ENCODE data around the gene RIPK1. TPM values are rescaled to one million over a fixed set of nuclear protein-coding genes. Genes with fewer than 3 reads are reported as not detected.
"Not testable (repeated sequence)": the region's sequence is repeated elsewhere in the genome, so short reads cannot be mapped to it uniquely, and the experiment has no call there.

The RIPK1 gene
- total RNA-seq = 14.3 TPM

DNA sequence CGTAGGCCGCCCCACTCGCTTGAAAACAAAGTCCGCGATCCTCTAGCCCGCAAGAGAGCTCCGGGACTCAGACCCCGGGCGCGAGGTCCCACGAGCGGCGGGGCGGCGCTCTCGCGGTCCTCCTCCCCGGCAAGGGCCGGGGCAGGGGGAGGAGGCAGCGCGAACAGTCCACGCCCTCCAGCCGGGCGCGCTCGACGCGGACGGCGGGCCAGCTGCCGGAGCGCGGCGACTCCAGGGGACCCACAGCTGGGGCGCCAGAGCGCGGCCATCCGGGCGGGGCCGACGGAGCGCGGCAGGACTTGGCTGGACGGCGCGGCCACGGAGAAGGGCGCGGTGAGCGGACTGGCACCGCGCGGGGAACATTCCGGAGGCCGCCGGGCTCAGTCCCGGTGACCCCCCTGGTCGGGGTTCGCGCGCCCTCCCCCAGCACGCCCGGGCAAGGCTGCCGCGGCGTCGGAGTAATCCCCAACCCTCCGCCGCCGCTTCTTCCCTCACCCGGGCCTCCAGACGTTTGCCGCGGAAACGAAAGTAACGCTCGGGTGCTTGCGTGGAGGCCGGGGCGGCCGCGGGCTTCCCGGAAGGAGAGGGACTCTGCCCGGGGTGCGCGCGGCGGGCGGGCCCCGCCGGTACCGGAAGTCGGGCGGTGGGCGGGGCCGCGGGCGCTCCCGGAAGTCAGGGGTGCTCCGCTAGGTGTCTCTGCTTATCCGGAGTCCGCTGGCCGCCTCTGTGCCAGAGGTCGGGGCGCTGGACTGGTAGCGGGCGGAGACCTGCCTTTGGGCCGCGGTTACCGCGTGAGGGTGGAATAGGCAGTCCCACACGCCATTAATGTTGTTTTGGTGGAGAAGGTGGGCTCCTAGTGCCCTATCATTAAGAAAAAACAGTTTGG lies at the start of gene RIPK1:
RIPK1 (plus strand) TSS at position 166 of the 886 bp plus-strand sequence. CDS start 8,330 bp downstream, outside the sequence.
- peak; percentile 84 for DNase-seq

DNA sequence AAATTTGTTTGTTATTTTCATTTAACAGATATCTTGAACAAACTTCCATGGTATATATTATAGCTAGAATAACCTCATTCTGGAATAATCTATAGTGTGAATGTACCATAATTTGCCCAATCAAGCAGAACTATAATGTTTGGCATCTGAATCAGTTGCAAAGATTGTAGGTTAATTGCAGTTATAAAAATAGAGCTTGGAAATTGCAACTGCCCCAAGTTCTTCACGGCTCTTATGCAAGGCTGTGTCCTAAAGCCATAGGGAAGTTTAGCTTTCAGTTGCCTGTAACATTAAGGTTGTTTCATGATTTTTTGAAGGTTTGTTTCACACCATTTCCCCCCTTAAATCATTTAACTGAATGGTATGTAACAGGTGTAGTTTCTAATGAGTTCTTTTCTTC lies 49.2 kb upstream of the RIPK1 start:
- DNase-seq = no peak

DNA sequence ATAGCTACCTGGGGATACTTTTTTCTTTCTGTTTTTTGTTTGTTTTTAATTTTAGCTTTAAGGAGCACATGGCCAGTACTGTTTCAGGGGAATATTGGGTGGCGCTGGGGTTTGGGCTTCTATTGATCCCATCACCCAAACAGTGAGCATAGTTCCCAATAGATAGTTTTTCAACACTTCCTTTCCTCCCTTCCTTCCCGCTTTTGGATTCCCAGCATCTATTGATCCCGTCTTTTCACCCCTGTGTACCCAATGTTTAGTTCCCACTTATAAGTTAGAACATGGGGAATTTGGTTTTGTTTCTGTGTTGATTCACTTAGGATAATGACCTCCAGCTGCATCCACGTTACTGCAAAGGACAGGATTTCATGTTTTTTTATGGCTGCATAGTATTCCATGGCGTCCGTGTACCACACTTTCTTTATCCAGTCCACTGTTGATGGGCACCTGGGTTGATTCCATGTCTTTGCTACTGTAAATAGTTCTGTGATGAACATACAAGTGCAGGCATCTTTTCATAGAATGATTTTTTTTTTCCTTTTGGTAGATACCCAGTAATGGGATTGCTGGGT lies 48.5 kb upstream of the RIPK1 start:
- DNase-seq = no peak

DNA sequence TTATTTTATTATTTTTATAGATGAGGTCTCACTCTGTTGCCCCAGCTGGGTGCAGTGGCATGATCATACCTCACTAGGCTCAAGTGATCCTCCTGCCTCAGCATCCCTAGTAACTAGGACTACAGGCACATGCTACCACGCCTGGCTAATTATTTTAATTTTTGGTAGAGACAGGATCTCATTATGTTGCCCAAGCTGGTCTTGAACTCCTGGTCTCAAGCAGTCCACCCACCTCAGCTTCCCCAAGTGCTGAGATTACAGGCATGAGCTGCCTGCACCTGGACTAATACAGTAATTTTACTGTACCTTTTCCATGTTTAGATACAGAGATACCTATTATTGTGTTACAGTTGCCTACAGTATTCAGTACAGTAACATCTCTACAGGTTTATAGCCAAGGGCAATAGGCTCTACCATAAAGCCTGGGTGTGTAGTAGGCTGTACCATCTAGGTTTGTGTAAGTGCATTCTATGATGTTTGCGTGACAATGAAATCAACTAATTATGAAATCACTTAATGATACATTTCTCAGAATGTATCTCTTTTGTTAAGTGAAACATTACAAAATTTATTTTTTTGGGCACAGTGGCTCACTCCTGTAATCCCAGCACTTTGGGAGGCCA lies 47.2 kb upstream of the RIPK1 start:
- DNase-seq = not testable (repeated sequence)

DNA sequence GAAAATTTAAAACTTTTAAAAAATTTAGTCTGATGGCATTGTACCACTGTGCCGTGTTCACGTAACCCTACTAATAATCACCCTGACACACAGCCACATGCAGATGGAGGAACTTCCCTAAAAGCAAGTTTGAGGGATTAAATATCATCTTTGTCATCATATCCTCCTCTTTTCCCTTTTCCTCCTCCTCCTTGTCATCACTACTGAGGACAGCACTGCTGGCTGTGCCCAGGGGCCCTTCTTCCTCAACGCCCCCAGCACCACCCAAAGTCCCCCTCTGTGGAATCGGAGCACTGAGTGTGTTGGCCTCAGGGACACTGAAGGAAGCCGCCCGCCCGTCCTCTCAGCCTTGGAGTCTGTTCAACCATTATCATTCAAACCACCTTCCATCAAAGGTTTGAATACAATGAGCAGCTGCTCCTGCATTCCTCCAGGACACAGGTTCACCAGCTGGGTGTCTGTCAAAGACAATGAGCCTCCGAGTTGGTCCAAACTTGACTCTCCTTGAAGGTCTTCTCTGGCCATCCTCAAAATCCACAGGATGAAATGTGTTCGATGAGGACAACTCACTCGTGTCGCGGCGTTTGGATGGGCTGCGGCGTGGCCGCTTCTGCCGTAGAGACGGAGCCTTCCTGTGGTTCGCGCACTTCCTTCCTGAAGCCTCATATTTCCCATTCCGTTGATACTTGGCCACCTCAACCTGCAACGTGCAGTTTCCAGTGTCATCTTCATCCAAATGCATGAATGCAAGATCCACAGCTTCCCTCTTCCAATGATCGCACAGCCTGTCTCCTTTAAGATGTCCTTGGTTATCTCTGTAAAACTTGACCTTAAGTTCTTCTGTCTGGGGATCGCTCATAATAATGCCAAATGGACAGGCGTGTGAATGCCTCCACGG lies 45.3 kb upstream of the RIPK1 start:
- DNase-seq = no peak

DNA sequence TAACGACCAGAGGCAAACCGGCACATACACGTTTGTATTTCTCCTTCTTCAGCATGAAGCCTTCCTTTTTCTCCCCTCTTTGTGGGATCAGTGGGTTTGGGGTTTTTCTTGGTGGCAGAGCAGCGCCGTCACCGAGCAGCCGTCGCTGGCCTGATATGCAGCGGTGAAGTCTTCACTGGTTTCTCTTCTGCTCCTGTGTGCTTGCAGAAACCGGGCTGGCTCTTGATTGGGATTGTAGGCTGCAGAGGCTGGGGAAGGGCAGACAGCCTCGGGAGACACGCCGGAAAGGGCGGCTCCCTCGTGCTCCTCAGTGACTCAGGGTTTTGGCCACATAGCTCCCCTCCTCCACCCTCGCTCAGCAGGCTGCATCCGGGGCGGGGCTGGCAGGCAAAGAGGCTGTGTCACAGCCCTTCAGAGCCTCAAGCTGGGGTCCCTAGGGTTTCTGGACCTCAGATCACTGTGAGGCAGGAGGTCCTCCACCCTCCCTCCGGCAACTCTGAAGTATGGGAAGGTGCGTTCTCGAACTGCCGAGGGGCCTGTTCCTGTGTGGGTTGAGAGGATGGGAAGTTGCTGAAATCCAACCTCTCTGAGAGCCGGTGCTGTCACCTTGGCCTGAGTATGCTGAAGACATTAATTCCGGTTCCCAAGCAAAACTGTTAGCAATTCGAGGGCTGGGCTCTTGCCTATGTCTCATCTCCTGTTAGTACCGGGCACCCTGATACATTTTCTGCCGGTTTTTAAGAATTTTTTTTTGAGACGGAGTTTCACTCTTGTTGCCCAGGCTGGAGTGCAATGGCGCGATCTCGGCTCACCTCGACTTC lies 44.4 kb upstream of the RIPK1 start:
- DNase-seq = peak; percentile 73

DNA sequence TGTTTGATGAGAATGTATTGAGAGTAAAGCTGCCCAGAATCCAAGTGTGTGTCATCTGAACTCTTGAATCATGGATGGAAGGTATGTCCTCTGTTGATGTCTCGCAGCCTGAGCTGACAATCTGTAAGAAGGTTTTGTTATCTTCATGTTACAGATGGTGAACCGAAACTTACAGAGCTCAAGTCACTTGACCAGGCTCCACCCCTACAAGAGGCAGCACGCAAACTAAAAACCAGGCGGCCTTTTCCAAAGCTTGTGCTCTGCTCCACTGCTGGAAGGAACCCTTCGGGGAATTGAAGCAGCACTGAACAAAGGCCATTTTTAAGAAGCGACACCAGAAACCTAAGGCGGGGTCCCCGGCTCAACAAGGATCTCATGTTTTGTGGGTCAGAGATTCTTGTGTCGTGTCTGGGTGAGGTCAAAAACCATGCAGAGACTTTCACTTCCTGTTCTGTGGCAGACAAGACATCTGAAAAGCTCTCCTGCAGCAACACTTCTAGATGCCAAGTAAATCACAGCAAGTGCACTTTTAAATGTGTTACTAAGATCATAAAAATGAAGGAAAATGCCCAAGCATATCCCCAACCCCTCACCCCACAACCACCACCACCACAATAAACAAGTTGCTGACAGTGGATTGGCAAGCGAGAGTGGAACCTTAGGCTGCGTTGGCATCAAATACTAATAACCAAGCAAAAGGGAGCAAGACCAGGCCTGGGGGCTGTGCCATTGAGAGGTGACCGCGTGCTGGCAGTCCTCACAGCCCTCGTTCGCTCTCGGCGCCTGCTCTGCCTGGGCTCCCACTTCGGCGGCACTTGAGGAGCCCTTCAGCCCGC lies 41.3 kb upstream of the RIPK1 start:
- peak; percentile 3 for DNase-seq

DNA sequence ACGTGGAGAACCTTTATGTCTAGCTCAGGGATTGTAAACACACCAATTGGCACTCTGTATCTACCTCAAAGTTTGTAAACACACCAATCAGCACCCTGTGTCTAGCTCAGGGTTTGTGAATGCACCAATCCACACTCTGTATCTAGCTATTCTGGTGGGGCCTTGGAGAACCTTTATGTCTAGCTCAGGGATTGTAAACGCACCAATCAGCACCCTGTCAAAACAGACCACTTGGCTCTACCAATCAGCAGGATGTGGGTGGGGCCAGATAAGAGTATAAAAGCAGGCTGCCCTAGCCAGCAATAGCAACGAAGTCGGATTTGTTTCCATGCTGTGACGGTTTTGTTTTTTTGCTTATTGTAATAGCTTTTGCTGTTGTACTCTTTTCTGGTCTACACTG lies 40.1 kb upstream of the RIPK1 start:
- DNase-seq = not testable (repeated sequence)

DNA sequence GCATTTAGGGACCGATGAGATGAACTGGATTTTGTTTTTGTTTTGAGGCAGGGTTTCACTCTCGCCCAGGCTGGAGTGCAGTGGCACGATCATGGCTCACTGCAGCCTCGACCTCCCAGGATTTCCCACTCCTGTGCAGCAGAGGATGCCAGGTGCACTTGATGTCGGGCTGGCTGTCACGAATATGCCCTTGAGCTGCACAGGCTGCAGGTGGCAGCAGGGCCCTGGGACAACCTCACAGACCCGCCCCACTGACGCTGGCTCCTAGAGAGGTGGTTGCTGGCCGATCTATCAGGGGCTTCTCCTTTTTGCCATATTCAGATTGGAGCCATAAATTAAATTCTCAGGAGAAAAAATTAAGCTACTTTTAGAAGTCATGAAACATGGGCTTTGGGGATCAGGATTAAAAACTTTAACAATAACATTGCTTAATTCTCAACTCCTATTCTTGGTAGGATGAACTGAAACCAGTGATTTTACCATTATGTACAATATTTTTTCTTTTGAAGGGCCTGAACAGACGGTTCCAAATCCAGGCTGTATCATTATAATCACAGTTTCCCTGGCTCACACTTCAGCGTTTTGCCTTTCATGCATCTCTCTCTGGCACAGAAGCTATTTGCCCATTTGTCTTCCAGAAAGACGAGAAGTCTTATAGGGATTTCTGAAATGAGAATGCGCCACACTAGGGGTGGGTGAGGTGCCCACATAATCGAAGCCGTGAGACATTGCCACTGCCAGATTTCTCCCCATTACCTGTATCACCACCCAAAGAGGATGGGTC lies 36.2 kb upstream of the RIPK1 start:
- no peak for DNase-seq

DNA sequence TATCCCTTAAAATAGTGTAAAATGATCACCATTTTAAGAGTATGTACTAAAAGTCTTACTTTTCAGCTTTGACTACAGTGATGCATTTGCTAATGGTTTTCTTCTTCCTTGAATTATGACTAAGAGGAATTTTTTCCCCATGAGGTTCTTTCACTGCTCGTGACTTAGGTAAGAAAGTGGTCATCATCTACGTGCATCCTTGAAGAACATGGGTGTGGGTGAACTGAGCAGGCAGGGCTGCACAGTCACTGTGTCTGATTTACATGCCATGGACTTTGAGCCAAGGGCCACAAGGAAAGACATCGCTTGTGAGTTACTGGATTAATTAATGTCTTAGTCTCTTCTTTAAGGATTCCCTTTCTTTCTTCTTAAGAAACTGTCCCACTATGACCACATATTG lies 35.3 kb upstream of the RIPK1 start:
- no peak for DNase-seq

DNA sequence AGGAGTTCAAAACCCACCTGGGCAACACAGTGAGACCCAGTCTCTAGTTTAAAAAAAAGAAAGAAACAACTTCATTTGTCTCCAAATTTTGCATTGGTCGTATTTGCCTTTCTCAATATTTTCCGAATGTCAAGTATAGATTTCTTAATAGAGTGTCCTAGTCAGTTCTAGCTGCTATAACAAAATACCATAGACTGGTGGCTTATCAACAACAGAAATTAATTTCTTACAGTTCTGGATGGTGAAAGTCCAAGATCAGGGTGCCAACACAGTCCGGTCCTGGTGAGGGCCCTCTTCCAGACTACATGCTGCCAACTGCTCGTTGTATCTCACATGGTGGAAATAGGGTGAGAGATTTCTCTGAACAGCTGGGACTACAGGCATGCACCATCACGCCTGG lies 34.6 kb upstream of the RIPK1 start:
- DNase-seq = no peak

DNA sequence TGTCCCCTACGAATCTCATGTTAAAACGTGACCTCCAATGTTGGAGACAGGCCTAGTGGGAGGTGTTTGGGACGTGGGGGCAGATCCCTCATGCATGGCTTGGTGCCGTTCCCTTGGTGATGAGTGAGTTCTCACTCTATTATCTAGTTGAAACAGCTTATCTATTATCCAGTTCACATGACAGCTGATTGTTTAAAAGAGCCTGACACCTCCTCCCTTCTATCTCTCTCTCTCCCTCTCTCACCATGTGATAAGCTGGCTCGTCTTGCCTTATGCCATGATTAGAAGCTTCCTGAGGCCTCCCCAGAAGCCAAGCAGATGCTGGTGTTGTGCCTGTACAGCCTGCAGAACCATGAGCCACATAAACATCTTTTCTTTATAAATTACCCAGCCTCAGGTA lies 32.9 kb upstream of the RIPK1 start:
- no peak for DNase-seq

DNA sequence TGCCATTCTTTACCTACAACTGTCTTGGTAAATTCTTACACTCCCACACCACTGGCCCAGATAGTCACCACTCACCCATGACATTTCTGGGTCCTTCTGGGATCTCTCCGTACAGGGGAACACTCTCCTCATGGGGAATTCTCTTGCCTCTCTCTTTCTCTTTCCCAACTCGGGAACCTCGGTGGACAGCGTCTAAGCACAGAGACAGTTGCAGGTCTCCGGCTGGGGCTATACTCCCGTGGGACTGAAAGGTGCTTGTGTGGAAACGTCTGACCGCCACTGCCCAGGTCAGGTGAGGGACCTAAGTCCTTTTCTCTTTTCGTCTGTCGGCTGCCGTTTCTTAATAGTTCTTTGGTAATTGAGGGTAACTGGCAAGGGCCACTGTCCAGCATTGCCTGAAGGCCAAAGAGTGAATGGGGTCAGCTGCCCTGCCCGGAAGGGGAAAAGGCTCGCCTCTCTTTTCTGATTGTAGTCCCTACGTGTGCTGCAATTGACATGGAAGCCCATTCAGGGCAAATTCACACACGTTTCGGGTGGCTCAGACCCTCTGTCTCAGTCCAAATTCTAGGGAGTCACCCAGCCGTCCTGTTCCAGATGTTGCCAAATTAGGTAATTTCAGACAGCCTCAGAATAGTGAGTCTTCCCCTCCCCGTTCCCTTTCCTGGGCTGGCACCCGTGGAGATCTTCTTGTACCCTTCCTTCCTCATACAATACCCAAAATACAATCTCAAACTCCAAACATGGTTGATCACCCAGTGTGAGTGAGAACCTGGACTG lies 31.2 kb upstream of the RIPK1 start:
- DNase-seq = no peak

DNA sequence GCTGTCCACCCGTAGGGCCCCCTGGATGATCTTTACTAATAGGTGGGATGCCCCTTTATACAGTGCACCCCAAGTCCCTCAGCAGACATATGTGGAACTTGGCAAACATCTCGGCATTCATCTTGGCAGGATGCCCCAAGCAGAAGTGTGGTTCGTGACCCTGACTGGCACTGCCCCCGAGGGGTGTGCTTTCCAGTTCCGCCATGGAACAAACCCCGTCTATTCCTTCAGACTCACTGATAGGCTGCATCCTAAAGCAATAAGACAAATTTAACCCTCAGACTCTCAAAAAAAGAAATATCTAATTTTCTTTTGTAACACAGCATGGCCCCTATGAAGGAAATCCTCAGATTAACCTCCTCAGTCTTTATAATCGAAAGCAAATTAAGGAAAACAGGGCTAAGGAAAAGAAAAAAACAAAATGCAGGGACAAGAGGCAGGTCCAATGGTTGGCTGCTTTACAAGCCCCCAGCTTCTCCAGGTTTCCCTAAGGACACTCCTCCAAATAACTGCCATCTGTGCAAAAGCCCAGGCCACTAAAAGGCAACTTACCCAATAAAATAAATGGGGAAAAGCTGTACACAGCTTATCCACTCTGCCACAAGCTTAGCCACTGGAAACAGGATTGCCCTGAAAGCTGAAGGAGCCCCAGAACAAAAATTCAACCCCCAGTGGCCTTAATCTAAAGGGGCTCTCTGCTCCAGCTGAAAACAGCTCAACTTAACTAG lies 30.5 kb upstream of the RIPK1 start:
- DNase-seq = no peak

DNA sequence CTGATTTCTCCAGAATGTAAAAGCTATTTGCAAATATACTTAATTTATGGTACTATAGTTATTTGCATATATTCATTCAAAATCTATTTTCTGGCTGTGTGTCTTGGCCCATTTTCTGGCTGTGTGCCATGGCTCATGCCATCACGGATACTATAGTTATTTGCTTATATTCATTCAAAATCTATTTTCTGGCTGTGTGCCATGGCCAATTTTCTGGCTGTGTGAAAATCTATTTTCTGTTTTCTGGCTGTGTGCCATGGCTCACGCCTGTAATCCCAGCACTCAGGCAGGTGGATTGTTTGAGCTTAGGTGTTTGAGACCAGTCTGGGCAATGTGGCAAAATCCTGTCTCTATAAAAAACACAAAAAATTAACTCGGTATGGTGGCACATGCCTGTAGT lies 28.9 kb upstream of the RIPK1 start:
- DNase-seq = no peak

DNA sequence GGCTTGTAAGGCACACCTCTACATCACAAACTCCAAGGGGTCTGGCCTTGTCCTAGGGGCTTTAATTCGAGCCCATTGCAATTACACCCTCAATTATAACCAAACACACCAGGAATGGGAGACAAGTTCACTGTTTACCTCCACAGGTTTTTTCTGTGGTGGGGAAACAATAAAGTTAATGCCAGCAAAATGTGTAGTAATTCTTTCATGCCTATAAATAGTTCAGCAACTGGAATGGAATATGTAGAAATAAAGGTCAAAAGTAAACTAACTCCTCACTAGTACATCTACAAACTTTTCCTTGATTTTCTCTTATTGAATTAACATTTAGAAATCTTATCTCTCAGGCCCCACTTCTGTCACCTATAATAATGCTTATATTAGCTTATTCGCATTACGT lies 27.1 kb upstream of the RIPK1 start:
- DNase-seq = no peak

DNA sequence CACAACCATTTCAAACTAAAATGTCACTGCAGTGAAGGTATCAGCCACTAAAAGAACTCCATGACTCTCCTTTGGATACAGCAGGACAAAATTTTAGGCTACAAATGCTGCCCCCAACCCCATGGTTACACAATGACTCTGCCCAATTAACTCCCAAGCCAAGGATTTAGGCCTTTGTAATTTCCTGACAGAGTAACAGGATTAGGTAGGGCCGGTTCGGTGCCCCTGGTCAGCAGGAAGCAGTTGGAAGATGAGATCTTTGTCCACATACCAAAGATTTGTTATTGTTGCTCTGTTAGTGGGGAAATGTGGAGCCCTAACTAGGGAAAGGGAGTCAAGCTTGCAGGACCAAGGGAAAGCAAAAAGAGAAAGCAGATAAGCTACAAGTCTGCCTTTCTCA lies 26.7 kb upstream of the RIPK1 start:
- no peak for DNase-seq

DNA sequence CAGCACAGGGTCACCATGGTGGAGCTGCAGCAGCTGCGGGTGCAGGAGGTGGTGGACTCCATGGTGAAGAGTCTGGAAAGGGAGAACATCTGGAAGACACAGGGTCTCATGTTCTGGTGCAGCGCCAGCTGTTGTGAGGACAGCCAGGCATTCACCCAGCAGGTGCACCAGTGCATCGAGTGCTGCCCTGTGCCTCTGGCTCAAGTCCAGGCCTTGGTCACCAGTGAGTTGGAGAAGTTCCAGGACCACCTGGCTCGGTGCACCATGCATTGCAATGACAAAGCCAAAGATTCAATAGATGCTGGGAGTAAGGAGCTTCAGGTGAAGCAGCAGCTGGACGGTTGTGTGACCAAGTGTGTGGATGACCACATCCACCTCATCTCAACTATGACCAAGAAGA lies 22.9 kb upstream of the RIPK1 start:
- no peak for DNase-seq

Data from skin of body (tissue), 2 donors.